HG03558 (cell line): Measurements from ENCODE around the gene C6orf89.
"Not testable (repeated sequence)": the region's sequence is repeated elsewhere in the genome, so short reads cannot be mapped to it uniquely, and the experiment has no call there.

Source experiments
- ATAC-seq: cut with Tn5 transposase; IDR thresholded peaks from one replicate; pipeline ENCODE4 v1.9.1; 2021; ENCODE audit warnings: moderate number of reproducible peaks; ENCODE audit not compliant: unreplicated experiment; ENCODE audit errors: extremely low read depth

The C6orf89 gene

DNA sequence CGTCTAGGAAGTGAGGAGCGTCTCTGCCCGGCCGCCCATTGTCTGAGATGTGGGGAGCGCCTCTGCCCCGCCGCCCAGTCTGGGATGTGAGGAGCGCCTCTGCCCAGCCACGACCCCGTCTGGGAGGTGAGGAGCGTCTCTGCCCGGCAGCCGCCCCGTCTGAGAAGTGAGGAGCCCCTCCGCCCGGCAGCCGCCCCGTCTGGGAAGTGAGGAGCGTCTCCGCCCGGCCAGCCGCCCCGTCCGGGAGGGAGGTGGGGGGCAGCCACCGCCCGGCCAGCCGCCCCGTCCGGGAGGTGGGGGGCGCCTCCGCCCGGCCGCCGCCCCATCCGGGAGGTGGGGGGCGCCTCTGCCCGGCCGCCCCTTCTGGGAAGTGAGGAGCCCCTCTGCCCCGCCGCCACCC lies 55.8 kb downstream of the C6orf89 start:
- not testable (repeated sequence) for ATAC-seq

DNA sequence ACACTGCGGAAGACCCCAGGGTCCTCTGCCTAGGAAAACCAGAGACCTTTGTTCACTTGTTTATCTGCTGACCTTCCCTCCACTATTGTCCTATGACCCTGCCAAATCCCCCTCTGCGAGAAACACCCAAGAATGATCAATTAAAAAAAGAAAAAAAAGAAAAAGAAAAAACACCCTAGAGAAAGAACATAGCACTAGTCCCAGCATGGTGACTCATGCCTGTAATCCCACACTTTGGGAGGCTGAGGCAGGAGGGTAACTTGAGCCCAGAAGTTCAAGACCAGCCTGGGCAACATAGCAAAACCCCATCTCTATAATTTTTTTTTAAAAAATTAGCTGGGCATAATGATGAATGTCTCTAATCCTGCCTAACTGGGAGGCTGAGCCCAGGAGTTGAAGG lies 56.6 kb downstream of the C6orf89 start:
- not testable (repeated sequence) for ATAC-seq

DNA sequence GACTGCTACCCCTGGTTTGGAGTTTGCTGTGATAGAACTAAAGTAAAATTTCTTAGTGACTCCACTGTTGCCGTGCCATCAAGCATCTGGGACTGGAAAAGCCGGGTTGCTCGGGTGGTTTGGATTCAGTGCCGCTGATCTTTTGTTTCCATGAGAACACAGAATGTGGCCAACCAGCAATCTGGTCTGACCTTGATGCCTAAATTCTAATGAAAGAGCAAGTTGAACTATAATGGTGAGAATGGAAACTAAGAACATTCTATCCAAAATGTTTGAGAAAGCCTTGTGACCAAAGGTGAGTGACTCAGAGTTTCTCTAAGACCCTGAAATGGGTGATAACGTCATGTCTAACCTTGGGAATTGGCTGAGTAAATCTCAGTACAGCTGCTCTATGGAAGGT lies 58.9 kb downstream of the C6orf89 start:
- ATAC-seq: no peak

DNA sequence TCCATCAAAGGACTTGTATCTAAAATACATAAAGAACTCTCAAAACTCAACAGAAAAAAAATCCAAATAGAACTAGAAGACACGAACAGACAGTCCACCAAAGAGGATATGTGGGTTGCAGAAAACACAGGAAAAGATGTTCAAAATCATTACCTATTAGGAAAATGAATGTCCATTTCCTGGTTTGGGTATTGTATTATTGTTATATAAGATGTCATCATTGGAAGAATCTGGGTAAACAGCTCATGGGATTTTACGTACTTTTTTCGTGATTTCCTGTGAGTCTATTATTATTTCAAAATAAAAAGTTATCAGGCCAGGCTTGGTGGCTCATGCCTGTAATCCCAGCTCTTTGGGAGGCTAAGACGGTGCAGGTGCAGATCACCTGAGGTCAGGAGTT lies 59.5 kb downstream of the C6orf89 start:
- ATAC-seq: no peak

DNA sequence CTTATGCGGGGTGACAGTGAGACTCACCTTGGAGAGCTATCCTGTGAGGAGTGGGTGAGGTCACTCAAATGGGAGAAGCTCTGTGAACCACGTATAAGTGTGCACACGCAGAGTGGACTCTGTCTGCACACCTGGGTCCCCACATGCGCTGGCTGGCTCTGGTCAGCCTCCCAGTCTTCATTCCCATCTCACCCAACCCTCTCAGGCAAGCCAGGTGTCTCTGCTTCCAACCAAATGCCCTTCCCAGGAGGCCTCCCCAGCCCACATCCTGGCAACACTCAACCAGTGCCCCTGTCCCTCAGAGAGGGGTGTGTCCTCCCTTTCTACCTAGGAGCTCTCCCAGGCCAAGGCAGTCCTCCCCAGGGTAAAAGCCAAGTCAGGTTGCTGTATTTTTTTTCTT lies 60.8 kb downstream of the C6orf89 start:
- ATAC-seq: no peak

DNA sequence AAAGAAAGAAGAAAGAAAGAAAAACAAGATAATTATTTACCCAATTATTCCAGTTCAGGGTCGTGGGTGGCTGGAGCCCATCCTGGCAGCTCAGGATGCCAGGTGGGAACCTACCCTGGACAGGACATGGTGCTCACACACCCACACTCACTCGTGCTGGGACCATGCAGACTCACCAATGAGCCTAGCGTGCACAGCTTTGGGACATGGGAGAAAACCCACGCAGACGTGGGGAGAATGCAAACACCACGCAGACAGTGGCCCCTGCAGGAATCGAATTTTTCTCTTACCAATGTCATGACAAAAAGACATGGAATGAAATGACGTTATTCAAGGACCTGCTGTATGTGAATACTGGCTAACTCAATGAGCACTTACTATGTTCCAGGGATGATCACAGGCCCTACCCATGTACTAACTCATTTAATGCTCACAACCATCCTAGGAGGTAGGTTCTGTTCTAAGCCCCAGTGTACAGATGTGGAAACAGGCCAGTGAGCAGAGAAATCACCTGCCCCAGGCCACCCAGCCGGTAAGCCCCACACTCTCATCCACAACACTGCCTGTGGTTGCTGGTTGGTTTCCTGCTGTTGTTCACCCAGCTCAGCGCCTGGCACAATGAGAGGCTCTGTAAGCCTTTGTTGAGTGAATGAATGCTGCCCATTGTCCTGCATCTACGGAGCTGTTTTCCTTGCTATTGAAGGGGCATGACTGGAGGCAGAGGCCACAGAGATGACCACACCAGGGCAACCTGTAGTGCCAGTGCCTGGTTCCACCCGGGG lies 62.0 kb downstream of the C6orf89 start:
- no peak for ATAC-seq

DNA sequence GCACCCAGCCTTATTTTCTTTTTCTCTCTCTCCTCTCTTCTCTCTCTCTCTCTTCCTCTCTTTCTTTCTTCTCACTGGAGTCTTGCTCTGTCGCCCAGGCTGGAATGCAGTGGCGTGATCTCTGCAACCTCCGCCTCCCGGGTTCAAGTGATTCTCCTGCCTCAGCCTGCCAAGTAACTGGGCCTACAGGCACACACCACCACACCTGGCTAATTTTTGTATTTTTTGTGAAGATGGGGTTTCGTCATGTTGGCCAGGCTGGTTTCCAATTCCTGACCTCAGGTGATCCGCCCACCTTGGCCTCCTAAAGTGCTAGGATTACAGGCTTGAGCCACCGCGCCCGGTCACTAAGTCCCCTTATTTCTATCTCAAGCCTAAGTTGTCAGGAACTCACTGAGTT lies 63.3 kb downstream of the C6orf89 start:
- not testable (repeated sequence) for ATAC-seq

DNA sequence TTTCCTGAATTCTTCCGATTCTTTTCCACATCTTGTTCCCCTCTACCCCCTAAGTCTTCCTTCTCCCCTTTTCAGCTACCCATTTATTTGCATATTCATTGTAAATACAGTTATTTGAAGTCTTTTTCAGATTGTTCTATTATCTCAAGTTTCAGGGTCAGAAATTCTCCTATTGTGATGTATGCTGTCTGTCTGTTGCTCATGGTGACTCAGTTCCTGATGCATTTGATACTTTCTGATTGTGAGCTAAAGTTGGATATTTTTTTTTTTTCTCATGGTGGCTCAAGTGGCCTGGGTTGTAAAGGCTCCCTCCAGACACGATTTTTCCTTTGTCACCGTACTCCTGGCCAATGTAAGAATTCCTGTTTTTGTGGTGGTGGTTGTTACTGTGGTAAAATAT lies 63.9 kb downstream of the C6orf89 start:
- ATAC-seq: no peak

DNA sequence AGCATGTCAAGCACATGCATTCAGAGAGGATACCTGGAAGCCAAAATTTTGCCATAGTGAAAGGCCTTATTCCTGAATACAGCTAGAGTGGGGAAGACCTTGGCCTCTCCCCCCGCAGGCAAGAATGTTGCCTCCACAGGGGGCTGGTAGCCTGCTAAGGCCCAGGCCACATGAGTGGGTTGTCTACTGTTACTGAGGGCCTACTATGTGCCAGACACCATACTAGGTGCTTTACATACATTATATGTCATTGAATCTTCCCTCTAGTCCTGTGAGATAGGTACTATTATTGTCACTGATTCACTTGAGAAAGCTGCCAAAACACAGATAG lies 68.1 kb downstream of the C6orf89 start:
- no peak for ATAC-seq

DNA sequence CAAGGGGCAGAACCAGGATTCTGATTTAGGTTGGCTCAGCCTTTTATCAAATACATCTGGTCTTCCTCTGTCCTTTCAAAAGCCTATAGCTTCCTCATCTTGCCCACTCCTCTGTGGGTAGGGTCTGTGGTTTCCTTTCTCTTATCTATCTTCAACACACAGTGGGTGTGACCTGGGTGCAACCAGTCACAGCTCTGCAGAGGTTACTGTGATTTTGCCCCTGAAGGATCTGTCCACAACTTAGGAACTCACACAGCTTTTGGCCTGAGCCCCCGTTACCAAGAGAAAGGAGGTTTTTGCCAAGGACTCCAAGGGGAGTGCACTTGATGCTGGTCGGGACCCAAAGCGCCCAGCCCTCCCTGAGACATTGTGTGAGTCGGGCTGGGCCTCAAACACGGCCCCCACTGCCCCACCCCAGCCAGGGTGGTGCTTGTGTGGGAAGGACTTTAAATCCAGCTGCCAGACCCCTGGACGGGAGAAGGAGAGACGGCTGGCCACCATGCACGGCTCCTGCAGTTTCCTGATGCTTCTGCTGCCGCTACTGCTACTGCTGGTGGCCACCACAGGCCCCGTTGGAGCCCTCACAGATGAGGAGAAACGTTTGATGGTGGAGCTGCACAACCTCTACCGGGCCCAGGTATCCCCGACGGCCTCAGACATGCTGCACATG lies 68.6 kb downstream of the C6orf89 start, which contains the start of gene PI16:
TSS of gene PI16 (plus strand) at position 477 of the 670 bp plus-strand sequence. CDS start at position 500, 23 bp downstream.
- ATAC-seq: no peak

DNA sequence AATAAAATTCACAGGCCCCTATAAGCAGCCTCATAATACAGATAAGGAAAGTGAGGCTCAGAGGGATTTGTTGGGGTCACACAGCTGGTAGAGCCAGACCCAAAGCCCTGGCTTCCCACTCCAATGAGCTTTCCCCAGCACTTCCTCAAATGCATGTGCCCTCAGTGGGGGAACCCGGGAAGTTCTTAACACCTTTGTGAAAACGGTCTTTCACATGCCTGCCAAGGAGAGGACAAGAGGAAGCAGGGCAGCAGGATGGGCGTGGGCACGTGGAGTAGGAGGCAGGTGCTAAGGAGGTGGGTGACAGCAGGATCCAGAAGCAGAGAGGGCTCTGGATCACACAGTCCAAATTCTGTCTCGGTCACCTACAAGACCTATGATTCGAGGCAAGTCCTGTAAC lies 69.4 kb downstream of the C6orf89 start:
- no peak for ATAC-seq

DNA sequence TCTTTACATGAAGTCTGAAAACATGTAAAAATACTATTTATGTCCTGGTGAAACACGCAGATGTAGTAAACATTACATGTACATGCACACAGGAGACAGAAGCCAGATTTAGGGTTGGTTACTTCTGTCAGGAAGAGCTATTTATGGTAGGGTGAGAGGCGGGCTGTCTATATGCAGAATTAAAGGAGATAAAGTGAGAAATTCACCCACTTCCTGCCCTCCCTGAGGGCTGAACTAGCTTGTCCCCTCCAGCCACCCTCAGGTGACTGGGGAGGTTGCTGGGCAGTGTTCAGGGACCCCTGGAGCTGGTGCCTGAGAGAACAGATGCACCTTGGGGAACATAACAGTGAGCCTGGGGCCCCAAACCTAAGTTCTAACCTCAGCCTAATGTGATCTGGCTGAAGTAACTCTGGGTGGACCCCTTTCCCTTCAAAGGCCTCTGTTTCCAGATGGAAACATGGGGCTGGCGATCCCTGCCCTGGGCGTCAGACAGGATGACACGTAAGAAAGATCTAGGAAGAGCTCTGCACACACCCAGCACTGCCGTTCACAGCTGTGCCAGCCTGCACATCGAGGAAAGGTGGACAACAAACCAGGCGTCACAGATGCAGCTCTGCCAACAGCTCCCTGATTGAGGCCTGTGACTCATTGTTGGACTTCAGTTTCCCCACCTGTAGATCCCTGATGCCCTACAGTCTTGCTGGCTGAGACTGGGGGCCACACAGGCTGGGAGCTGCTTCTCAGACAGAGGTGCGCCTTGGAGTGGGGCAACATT lies 70.1 kb downstream of the C6orf89 start:
- no peak for ATAC-seq

DNA sequence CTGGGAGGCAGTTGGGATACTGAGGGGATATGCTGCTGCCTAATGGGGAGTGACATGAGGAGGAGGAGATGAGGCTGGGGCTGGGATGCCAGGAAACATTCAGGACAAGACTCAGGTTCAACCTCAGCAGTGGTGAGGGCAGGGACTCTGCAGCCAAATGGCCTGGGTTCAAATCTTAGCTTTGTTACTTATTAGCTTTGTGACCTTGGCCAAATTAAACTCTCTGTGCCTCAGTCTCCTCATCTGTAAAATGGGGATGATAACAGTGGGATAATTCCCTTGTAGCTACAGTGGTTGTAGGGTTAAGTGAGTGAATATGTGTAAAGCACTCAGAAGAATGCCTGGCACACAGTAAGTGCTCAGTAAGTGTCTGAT lies 70.7 kb downstream of the C6orf89 start:
- no peak for ATAC-seq

DNA sequence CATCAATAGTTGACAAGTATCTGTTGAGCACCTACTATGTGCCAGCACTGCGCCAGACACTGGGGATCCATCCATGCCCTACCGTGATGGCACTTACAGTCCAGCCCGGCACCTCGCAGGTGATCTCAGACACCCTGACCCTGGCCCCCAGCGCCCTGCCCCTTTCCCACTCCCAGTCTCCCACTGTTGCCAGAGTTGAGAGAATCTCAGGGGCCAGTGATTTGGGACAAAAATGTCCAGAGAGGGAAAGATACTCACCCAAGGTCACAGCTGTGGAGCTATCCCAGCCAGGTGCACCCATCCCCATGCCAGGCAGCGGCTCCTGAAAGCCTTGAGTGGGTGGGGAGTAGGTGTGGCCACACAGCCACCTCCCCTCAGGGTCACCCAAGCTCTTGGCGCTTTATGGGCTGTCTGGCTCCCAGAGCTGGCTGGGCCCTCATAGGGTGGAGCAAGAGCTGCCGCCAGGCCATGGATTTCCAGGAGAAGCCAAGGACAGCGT lies 72.1 kb downstream of the C6orf89 start:
- no peak for ATAC-seq

DNA sequence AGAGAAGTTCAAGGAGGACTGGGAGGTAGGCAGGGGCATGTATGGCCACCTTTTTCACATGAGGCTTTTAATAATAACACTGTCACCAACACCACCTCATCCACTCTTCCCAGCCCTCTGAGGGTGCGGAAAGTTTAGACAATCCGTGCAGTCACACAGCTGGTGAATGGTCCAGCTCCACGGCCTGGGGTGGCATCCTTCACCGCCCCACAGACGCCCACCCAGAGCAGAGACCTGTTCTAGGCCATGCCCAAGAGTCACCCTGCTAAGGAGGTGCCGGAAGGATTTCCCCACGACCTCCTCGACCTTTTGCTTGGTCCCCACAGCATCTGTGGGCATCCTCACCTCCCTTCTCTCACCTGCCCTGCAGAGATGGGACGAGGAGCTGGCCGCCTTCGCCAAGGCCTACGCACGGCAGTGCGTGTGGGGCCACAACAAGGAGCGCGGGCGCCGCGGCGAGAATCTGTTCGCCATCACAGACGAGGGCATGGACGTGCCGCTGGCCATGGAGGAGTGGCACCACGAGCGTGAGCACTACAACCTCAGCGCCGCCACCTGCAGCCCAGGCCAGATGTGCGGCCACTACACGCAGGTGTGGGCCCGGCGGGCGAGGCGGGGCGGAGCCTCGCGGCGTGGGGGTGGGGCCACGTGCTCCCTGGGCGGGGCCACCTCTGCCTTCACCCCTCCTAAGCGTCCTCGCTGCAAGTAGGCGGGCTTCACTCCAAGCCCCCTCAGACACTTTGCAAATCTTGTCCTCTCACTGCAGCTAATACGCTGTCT lies 73.2 kb downstream of the C6orf89 start:
- no peak for ATAC-seq

DNA sequence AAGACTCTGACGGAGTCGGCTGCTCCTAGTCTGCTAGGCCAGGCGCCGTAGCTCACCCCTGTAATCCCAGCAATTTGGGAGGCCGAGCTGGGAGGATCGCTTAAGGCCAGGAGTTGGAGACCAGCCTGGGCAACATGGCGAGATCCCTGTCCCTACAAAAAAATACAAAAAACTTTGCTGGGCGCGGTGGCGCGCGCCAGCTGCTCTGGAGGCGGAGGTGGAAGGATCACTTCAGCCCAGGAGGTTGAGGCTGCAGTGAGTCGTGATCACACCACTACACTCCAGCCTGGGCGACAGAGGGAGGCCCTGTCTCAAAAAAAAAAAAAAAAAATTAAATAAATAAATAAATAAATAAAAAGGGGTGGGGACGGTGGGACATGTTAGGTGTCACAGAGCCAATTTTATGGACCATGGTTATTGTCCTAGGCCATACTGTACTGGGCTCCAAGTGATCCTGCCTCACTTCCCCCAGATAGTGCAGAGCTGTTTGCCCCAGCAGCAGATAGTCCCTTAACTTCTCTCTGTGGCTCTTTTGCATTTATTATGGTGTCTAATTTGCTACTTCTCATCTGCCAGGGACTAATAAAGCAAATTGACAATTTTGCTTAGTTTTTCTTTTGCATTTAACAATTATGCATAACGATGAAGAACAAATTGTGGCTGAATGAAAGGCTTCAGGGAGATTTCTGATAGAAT lies 74.0 kb downstream of the C6orf89 start:
- no peak for ATAC-seq

DNA sequence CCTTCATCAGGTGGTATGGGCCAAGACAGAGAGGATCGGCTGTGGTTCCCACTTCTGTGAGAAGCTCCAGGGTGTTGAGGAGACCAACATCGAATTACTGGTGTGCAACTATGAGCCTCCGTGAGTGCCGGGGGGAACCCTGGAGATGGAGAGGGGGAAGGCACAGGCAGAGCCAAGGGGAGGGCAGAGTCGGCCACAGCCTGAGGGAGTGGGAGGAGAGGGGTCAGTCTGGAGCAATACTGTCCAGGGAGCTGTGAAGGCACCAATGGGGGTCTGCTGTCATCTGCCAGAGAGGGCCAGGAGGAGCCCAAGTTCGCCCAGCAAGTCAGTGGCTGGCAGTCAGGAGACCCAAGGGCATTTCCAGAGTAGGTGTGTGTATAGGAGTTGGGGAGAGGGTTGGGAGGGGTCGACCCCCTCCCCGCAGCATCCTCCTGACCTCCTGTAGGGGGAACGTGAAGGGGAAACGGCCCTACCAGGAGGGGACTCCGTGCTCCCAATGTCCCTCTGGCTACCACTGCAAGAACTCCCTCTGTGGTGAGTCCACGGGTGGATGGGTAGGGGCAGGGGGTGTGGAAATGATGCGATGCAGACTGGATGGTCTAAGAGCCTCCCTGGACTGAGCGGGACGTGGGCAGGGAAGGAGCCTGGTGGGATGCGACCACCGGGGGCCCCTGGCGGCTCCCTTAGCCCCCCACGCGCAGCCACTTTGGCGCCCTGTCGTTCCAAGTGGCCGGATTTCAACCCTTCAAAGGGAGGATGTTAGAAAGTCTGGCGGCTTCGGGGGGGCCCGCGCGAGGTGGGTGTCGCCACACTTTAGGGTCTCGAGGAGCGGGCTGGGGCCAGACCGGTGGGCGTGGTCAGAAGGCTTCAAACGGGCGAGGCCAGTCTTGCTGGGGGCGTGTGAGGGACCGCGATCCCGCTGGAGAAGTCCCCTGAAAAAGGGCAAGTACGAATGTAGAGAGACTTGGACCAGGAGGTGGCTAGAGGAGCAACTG lies 76.0 kb downstream of the C6orf89 start:
- no peak for ATAC-seq

DNA sequence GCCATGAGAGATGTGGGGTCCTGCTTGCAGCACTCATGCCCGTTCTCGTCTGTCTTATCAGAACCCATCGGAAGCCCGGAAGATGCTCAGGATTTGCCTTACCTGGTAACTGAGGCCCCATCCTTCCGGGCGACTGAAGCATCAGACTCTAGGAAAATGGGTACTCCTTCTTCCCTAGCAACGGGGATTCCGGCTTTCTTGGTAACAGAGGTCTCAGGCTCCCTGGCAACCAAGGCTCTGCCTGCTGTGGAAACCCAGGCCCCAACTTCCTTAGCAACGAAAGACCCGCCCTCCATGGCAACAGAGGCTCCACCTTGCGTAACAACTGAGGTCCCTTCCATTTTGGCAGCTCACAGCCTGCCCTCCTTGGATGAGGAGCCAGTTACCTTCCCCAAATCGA lies 77.1 kb downstream of the C6orf89 start:
- no peak for ATAC-seq
